Stimulated activated naive CD8-positive, alpha-beta T cell treated with anti-CD3 and anti-CD28 coated beads, Interleukin-15, amount 100 ng/mL, for 72 hours (primary cell): ENCODE data around the gene CCDC188.

ENCODE experiments used
- ATAC-seq: fragments of 150-1000 bp; cut with Tn5 transposase; 2 replicates; pipeline ENCODE4 v1.10.0; 2021; ENCODE audit warnings: mild to moderate bottlenecking, moderate library complexity
- DNase-seq, 2 donors: peaks; one replicate each; pipeline ENCODE4 v3.0.0; 2021 to 2022
- H3K27ac Mint-ChIP-seq, 2 donors: one replicate each; pipeline ENCODE4 v1.8.0; 2022; ENCODE audit warnings: mild to moderate bottlenecking in 2 of 2, mixed read lengths in 2 of 2, moderate library complexity in 2 of 2
- H3K27me3 Mint-ChIP-seq: one replicate; pipeline ENCODE4 v1.8.0; 2022; ENCODE audit warnings: mixed read lengths
- H3K4me1 Mint-ChIP-seq: one replicate; pipeline ENCODE4 v1.8.0; 2022; ENCODE audit warnings: mild to moderate bottlenecking, mixed read lengths
- H3K4me3 Mint-ChIP-seq, 2 donors: one replicate each; pipeline ENCODE4 v1.8.0; 2022; ENCODE audit warnings: mild to moderate bottlenecking in 2 of 2, mixed read lengths in 2 of 2, moderate library complexity in 1 of 2
- H3K9me3 Mint-ChIP-seq, 2 donors: one replicate each; pipeline ENCODE4 v1.8.0; 2022; ENCODE audit warnings: mixed read lengths in 2 of 2

The CCDC188 gene

DNA sequence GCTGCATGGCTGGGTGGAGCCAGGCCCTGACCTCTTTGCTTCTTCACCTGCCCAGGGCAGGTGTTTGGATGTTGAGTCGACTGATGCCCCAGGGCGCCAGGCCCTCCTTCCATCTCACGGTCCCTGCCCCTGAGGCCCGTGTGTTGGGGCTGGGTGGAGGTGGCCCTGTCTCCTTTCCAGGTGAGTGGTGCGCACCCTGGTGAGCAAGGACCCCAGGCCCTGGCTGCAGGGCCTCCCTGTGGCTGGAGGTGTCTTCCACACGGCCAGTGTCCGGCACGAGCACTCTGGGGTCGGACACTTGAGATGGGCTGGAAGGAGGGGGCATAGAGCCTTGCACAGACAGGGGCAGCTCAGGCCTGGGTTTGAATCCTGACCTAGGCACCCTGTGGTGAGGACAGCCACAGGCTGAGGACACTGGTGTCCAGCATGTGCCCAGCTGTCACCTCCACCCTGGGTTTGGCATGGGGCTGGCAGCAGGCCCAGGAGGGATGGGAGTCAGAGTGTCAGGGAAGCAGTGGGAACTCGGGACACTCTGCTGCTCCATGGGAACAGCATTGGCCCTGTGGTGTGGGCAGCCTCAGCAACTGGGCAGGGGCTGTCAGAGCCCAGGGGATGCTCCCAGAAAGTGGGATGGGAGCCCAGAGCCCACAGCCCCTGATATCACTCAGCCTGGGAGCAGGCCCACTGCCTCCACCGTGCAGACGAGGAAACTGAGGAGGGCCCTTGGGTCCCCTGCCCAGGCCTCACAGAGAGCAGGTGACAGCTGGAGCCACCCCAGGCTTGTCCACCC is 37.1 kb upstream of the CCDC188 start:
- no peak for DNase-seq
- H3K4me3 Mint-ChIP-seq: no peak overlapping the region
- H3K9me3 Mint-ChIP-seq: no peaks in the 10 kb centered on the region
- no peak for ATAC-seq
- peaks cover 7% of the 10 kb centered on the region for H3K4me1 Mint-ChIP-seq
- H3K27ac Mint-ChIP-seq: no peak overlapping the region
- no peaks in the 10 kb centered on the region for H3K27me3 Mint-ChIP-seq

DNA sequence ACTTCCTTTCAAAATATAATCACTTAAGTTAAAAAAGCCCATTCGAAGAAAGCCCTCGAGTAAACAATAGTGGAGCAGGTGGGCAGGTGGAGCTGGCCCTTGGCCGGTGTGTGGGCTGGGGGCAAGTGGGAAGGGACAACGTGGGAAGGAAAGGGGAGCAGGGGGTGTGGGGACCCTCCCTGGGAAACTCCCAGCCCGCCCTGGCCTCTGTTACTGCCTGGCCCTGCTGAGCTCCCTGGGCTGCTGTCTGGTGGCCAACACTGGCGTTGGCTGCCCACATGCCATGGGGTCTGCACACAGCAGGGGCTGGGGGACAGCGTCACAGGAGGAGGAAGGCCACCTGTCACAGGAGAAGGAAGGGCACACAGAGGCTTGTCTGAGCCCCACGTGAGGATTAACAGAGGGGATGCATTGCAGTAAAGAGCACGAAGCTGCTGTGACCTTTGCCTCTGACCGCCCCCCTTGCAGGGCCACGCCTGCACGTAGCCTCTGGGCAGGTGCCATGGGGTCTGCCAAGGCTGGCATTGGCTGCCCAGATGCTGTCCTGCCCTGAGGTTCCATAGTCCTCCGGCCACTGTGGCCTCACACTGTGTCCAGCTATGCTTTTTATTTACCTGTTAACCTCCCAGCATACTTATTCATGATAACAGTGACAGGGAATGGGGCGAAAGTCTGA is 36.2 kb upstream of the CCDC188 start:
- Mint-ChIP-seq H3K27me3 (no peaks in the 10 kb centered on the region), H3K4me3 (no peak overlapping the region), H3K4me1 (peaks cover 7% of the 10 kb centered on the region), H3K27ac (no peak overlapping the region), H3K9me3 (no peaks in the 10 kb centered on the region)
- ATAC-seq (no peak), DNase-seq (no peak)

- Mint-ChIP-seq H3K27me3 (no peaks in the 10 kb centered on the region), H3K4me3 (no peak overlapping the region), H3K9me3 (no peaks in the 10 kb centered on the region), H3K27ac (no peak overlapping the region), H3K4me1 (peaks cover 7% of the 10 kb centered on the region)
- DNase-seq: no peak
- ATAC-seq: no peak
Observed at GRCh38 chr22:20186183-20186870, 35.5 kb upstream of the CCDC188 start.

DNA sequence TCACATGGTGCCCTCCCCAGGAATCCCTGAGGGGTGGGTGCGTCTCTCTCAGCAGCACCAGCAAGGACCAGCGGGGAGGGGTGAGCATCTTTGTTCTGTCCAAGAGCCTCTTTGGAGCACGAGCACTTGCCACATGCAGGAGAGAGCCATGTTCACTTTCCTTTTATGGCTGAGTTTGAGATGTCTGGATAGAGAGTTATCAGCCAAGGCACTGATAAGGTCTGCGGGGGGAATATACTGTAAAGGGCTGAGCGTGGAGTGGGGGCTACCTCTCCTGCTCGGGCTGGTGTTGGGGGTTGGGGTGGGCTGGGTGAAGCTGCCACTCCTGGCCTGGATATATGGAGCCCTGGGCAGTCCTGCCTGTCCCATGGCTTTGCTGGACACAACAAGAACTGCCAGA is 34.9 kb upstream of the CCDC188 start:
- H3K4me1 Mint-ChIP-seq: peaks cover 7% of the 10 kb centered on the region
- no peak for DNase-seq

GRCh38 chr22:20184501-20185165 is 33.8 kb upstream of the CCDC188 start:
- DNase-seq: no peak
- Mint-ChIP-seq H3K4me1 (peaks cover 1% of the 10 kb centered on the region), H3K4me3 (no peak overlapping the region), H3K27me3 (no peaks in the 10 kb centered on the region), H3K9me3 (no peaks in the 10 kb centered on the region), H3K27ac (no peak overlapping the region)
- ATAC-seq: no peak

More for the DNA sequence above, 34.9 kb upstream of the CCDC188 start:
- Mint-ChIP-seq H3K27me3 (no peaks in the 10 kb centered on the region), H3K27ac (no peak overlapping the region), H3K9me3 (no peaks in the 10 kb centered on the region), H3K4me3 (no peak overlapping the region)
- ATAC-seq: no peak

DNA sequence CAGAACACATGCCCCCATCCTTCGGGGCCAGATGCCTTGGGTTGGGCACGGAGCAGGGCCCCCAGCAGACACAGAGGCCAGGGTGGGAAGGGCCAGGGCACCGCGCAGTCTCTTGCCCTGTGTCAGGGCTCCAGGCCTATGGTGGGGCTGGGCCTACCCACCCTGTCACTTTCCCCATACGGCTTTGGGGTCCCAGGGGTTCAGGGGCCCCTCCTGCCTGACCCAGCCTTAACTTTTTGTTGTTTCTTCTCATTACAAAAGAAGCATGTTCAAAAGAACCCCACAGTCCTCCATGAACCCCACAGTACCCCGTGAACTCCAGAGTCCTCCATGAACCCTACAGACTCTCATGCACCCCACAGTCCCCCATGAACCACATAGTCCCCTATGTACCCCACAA is 33.0 kb upstream of the CCDC188 start:
- ATAC-seq: no peak
- no peak overlapping the region for H3K27ac Mint-ChIP-seq
- H3K27me3 Mint-ChIP-seq: no peaks in the 10 kb centered on the region
- H3K9me3 Mint-ChIP-seq: no peaks in the 10 kb centered on the region
- no peak overlapping the region for H3K4me3 Mint-ChIP-seq
- H3K4me1 Mint-ChIP-seq: no peaks in the 10 kb centered on the region
- DNase-seq: no peak

- DNase-seq: no peak
- Mint-ChIP-seq H3K9me3 (no peaks in the 10 kb centered on the region), H3K4me3 (no peak overlapping the region), H3K27me3 (no peaks in the 10 kb centered on the region), H3K4me1 (no peaks in the 10 kb centered on the region), H3K27ac (no peak overlapping the region)
- ATAC-seq: no peak
Observed at GRCh38 chr22:20183101-20183500, 32.2 kb upstream of the CCDC188 start.

- no peak for DNase-seq
- H3K27ac Mint-ChIP-seq: no peak overlapping the region
- no peaks in the 10 kb centered on the region for H3K9me3 Mint-ChIP-seq
- ATAC-seq: no peak
- H3K27me3 Mint-ChIP-seq: no peaks in the 10 kb centered on the region
- H3K4me1 Mint-ChIP-seq: no peaks in the 10 kb centered on the region
- H3K4me3 Mint-ChIP-seq: no peak overlapping the region
Observed at GRCh38 chr22:20182365-20182764, 31.5 kb upstream of the CCDC188 start.

- no peak overlapping the region for H3K4me3 Mint-ChIP-seq
- no peaks in the 10 kb centered on the region for H3K27me3 Mint-ChIP-seq
- peak overlapping the region in 1 of 2 donors; percentile 63 for H3K27ac Mint-ChIP-seq
Observed at GRCh38 chr22:20181884-20182236, 31.0 kb upstream of the CCDC188 start.

GRCh38 chr22:20181194-20181883 is 30.5 kb upstream of the CCDC188 start:
- no peaks in the 10 kb centered on the region for H3K4me1 Mint-ChIP-seq
- no peak for ATAC-seq
- no peak overlapping the region for H3K27ac Mint-ChIP-seq
- DNase-seq: no peak
- H3K4me3 Mint-ChIP-seq: no peak overlapping the region
- no peaks in the 10 kb centered on the region for H3K27me3 Mint-ChIP-seq
- H3K9me3 Mint-ChIP-seq: no peaks in the 10 kb centered on the region

More at GRCh38 chr22:20181884-20182236, 31.0 kb upstream of the CCDC188 start:
- ATAC-seq (no peak), DNase-seq (no peak)
- no peaks in the 10 kb centered on the region for H3K9me3 Mint-ChIP-seq
- no peaks in the 10 kb centered on the region for H3K4me1 Mint-ChIP-seq

- no peak overlapping the region for H3K4me3 Mint-ChIP-seq
- no peaks in the 10 kb centered on the region for H3K27me3 Mint-ChIP-seq
- H3K4me1 Mint-ChIP-seq: no peaks in the 10 kb centered on the region
- DNase-seq (no peak), ATAC-seq (no peak)
- no peaks in the 10 kb centered on the region for H3K9me3 Mint-ChIP-seq
- H3K27ac Mint-ChIP-seq: no peak overlapping the region
Observed at GRCh38 chr22:20180640-20181039, 29.8 kb upstream of the CCDC188 start.

DNA sequence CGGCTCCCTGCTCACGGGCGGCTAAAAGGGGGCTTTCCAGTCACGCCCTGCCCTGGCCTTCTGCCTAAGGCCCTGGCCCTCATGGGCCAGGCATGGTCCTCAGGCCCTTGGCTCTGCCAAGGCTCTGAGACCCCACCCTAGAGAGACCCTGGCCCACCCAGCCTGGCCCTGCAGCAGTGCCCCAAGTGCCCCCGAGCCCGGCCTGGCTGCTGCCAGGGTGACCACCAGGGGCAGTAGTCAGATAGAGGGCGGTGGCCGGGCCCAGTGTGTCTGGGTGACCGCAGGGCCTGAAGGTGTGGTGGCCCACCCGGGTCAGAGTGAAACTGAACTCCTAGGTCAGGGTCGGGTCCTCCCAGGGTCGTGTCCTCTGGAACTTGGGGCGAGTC is 29.4 kb upstream of the CCDC188 start:
- Mint-ChIP-seq H3K4me3 (no peak overlapping the region), H3K27ac (no peak overlapping the region), H3K27me3 (no peaks in the 10 kb centered on the region), H3K9me3 (no peaks in the 10 kb centered on the region), H3K4me1 (no peaks in the 10 kb centered on the region)
- DNase-seq (no peak), ATAC-seq (no peak)

GRCh38 chr22:20179455-20180244 is 28.8 kb upstream of the CCDC188 start:
- no peak for ATAC-seq
- Mint-ChIP-seq H3K27me3 (no peaks in the 10 kb centered on the region), H3K9me3 (no peaks in the 10 kb centered on the region)

DNA sequence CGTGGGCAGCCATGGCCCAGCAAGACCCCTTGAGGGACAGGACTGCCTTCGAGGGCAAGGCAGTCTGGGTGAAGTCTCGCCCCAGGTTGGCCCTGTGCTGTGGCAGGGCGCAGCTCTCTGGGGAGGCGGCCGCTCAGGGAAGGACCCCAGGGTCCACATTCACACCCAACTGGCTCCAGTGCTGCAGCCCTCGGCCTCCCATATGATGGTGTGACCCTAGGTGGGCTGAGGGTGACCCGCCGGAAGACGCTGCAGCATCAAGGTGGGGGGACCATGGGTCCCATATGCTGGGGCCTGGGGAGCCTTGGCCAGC is 28.0 kb upstream of the CCDC188 start:
- ATAC-seq (no peak), DNase-seq (no peak)
- H3K9me3 Mint-ChIP-seq: no peaks in the 10 kb centered on the region
- H3K4me3 Mint-ChIP-seq: no peak overlapping the region
- no peaks in the 10 kb centered on the region for H3K4me1 Mint-ChIP-seq
- no peaks in the 10 kb centered on the region for H3K27me3 Mint-ChIP-seq
- H3K27ac Mint-ChIP-seq: no peak overlapping the region

More at GRCh38 chr22:20179455-20180244, 28.8 kb upstream of the CCDC188 start:
- Mint-ChIP-seq H3K27ac (no peak overlapping the region), H3K4me3 (no peak overlapping the region), H3K4me1 (no peaks in the 10 kb centered on the region)
- DNase-seq: no peak
